ENCODE data around the gene MAP4K4.
"Not testable (repeated sequence)": the region's sequence is repeated elsewhere in the genome, so short reads cannot be mapped to it uniquely, and the experiment has no call there.

MAP4K4 gene

GRCh38 chr2:101766871-101767739 is 69.6 kb downstream of the MAP4K4 start:
- DNase-seq (ENCODE audit: low read depth, low spot score) = peak; percentile 94

GRCh38 chr2:101768556-101769220 is 71.2 kb downstream of the MAP4K4 start:
- no peak for DNase-seq (ENCODE audit: low read depth, low spot score)

- DNase-seq (ENCODE audit: low read depth, low spot score) = not testable (repeated sequence)
These were observed 72.2 kb downstream of the MAP4K4 start for GRCh38 chr2:101769726-101770125.

GRCh38 chr2:101770726-101771125 is 73.2 kb downstream of the MAP4K4 start:
- DNase-seq (ENCODE audit: low read depth, low spot score) = peak; percentile 49

- DNase-seq (ENCODE audit: low read depth, low spot score) = no peak
These were observed 73.9 kb downstream of the MAP4K4 start for GRCh38 chr2:101771227-101771902.

- no peak for DNase-seq (ENCODE audit: low read depth, low spot score)
These were observed 74.4 kb downstream of the MAP4K4 start for GRCh38 chr2:101771910-101772321.

- no peak for DNase-seq (ENCODE audit: low read depth, low spot score)
These were observed 75.6 kb downstream of the MAP4K4 start for GRCh38 chr2:101773137-101773536.

GRCh38 chr2:101773961-101774360 is 76.5 kb downstream of the MAP4K4 start:
- not testable (repeated sequence) for DNase-seq (ENCODE audit: low read depth, low spot score)

- no peak for DNase-seq (ENCODE audit: low read depth, low spot score)
These were observed 77.6 kb downstream of the MAP4K4 start for GRCh38 chr2:101775092-101775491.

GRCh38 chr2:101775636-101776035 is 78.1 kb downstream of the MAP4K4 start:
- peak; percentile 52 for DNase-seq (ENCODE audit: low read depth, low spot score)

- DNase-seq (ENCODE audit: low read depth, low spot score) = no peak
These were observed 78.9 kb downstream of the MAP4K4 start for GRCh38 chr2:101776172-101777043.

- no peak for DNase-seq (ENCODE audit: low read depth, low spot score)
These were observed 79.8 kb downstream of the MAP4K4 start for GRCh38 chr2:101777337-101777736.

GRCh38 chr2:101778102-101778501 is 80.6 kb downstream of the MAP4K4 start:
- no peak for DNase-seq (ENCODE audit: low read depth, low spot score)

GRCh38 chr2:101779190-101779589 is 81.7 kb downstream of the MAP4K4 start:
- DNase-seq (ENCODE audit: low read depth, low spot score) = no peak

- DNase-seq (ENCODE audit: low read depth, low spot score) = no peak
These were observed 82.1 kb downstream of the MAP4K4 start for GRCh38 chr2:101779656-101780055.

GRCh38 chr2:101781326-101781725 is 83.8 kb downstream of the MAP4K4 start:
- DNase-seq (ENCODE audit: low read depth, low spot score) = no peak

- no peak for DNase-seq (ENCODE audit: low read depth, low spot score)
These were observed 84.4 kb downstream of the MAP4K4 start for GRCh38 chr2:101781791-101782426.

GRCh38 chr2:101782427-101782792 is 84.9 kb downstream of the MAP4K4 start:
- DNase-seq (ENCODE audit: low read depth, low spot score) = no peak

- no peak for DNase-seq (ENCODE audit: low read depth, low spot score)
These were observed 89.6 kb downstream of the MAP4K4 start for GRCh38 chr2:101787097-101787496.

GRCh38 chr2:101788565-101788964 is 91.1 kb downstream of the MAP4K4 start:
- DNase-seq (ENCODE audit: low read depth, low spot score) = no peak

Data from astrocyte of the hippocampus (primary cell).